ENCODE data around the gene PPP6R2. TPM values are rescaled to one million over a fixed set of nuclear protein-coding genes. Genes with fewer than 3 reads are reported as not detected.

PPP6R2 gene
- total RNA-seq, 1 experiment from 2014 or later: 61.3 TPM

- H3K36me3 ChIP-seq (ENCODE audit: control insufficient read depth in 1 of 2, insufficient read depth in 2 of 2, low read length in 2 of 2): peaks cover 5 to 12% of the 10 kb centered on the region in 2 experiments
- ChIA-PET RAD21 (ENCODE audit: low non-redundant PET in 1 of 2, low total read pairs in 2 of 2, uncharacterized antibody in 2 of 2, unreplicated experiment in 2 of 2) (no interaction called here), POLR2A (no interaction called here), CTCF (no interaction called here)
- H3K9me2 ChIP-seq (ENCODE audit: insufficient read depth): no peaks in the 10 kb centered on the region
- H3K4me1 ChIP-seq (ENCODE audit: control insufficient read depth in 1 of 2, insufficient read depth in 2 of 2, low read length in 2 of 2): no peaks in the 10 kb centered on the region
- no TSS peak for BruUV-seq (replicated peaks)
- no peak overlapping the region for H2AFZ ChIP-seq (ENCODE audit: low read depth, low read length, poor library complexity, severe bottlenecking)
- H3K9ac ChIP-seq (ENCODE audit: low read length): no peak overlapping the region
- H4K20me1 ChIP-seq (ENCODE audit: insufficient read depth): no peaks in the 10 kb centered on the region; the same call in 1 of the 2 replicates
- H3K27ac ChIP-seq (ENCODE audit: low read depth, low read length): no peak overlapping the region
- H3K27me3 ChIP-seq (ENCODE audit: insufficient read depth, low read length): no peaks in the 10 kb centered on the region
- no peak for DNase-seq (ENCODE audit: low read depth, low spot score)
- H3K9me3 ChIP-seq (ENCODE audit: control insufficient read depth in 1 of 2, insufficient read depth in 1 of 2, low read depth in 1 of 2, low read length in 2 of 2): no peaks in the 10 kb centered on the region
- no peak for TF ChIP-seq ELF1 (IDR thresholded peaks at IDR 0.05; ENCODE audit: borderline replicate concordance, low read depth)
- TF ChIP-seq EZH2phosphoT487 (IDR thresholded peaks at IDR 0.05; ENCODE audit: borderline replicate concordance): no peak
- no peak for TF ChIP-seq YY1 (IDR thresholded peaks at IDR 0.05; ENCODE audit: extremely low read depth, insufficient replicate concordance, low read depth, low read length)
- 0 out of 6 replicates have a peak, but pooled peaks of 1 of the 3 experiments have one; percentile 5 for TF ChIP-seq CTCF (IDR thresholded peaks at IDR 0.05 in 2 of 3, conservative IDR thresholded peaks at IDR 0.05 in 1 of 3; ENCODE audit: borderline replicate concordance in 1 of 3, insufficient read depth in 1 of 3, low read depth in 2 of 3, low read length in 2 of 3)
- no peak for TF ChIP-seq POLR2AphosphoS5 (IDR thresholded peaks at IDR 0.05; ENCODE audit: low read depth, low read length)
- TF ChIP-seq CBX3 (IDR thresholded peaks at IDR 0.05; ENCODE audit: low read depth): no peak
- intact Hi-C loops (cut with micrococcal nuclease): no loop called here
- no peak for ATAC-seq
- H3K4me2 ChIP-seq (ENCODE audit: low read length): no peak overlapping the region
- peaks cover 74% of the 10 kb centered on the region for H3K79me2 ChIP-seq (ENCODE audit: insufficient read depth, low read length)
- no peak overlapping the region for H3K4me3 ChIP-seq (replicated peaks in 1 of 2; ENCODE audit: low read depth in 1 of 2, low read length in 2 of 2)
Observed at GRCh38 chr22:50367778-50368500, 24.8 kb downstream of the PPP6R2 start.
